NCI-H1436 treated with DMSO at 0.1 percent for 48 hours (cell line): ENCODE measurements around the gene FAM20C.

Experiments
- DNase-seq: peaks from one replicate; lab custom pipeline; 2025; lab: John Stamatoyannopoulos, UW

The FAM20C gene

DNA sequence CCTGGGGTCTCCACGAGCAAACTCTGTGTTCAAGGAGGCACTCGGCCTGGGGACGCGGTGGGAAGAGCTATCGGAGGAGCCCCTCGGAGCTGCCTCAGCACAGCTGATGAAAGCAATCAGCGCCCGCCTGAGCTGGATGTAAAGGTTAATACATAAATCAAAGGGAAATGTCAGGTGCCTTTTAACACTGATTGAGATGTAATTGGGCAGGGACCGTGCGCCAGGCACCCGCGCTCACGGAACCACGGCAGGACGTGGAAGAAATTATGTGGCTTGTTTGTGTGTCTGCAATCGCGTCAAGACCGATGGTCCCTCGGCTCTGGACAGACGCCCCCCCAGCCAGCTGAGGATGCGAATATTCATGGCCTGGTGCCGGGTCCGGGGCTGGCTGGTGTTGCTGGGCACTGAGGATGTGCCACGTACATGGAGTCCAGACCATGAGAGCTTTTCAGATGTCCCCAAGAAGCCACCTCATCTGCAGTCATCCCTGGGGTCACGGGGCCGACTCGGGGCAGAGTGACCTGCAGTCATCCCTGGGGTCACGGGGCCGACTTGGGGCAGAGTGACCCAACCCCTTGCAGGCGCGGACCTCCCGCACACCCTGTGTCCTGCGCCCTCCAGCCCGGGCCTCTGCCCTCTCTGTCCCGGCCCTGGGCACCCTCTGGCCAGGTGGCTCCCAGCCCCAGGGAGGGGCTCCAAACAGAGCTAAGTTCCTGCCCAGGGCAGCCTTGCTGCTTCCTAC, 113.2 kb downstream of the FAM20C start:
- DNase-seq, result no peak

DNA sequence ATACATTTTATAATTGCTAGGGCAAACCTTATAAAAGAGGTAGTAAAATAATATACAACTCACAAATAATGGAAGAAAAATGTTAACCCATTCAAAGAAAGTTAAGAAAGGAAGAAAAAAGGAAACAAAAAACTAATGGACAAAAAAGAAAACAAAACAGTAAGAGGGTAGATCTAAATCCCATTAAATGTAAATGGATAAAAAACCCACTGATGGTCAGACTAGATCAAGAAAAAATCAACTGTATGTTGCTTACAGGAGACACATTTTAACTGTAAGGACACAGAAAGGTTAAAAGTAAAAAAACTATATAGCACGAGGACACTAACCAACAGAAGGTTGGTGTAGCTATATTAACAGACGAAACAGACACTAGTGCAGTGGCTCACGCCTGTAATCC, 115.6 kb downstream of the FAM20C start:
- DNase-seq, result no peak

DNA sequence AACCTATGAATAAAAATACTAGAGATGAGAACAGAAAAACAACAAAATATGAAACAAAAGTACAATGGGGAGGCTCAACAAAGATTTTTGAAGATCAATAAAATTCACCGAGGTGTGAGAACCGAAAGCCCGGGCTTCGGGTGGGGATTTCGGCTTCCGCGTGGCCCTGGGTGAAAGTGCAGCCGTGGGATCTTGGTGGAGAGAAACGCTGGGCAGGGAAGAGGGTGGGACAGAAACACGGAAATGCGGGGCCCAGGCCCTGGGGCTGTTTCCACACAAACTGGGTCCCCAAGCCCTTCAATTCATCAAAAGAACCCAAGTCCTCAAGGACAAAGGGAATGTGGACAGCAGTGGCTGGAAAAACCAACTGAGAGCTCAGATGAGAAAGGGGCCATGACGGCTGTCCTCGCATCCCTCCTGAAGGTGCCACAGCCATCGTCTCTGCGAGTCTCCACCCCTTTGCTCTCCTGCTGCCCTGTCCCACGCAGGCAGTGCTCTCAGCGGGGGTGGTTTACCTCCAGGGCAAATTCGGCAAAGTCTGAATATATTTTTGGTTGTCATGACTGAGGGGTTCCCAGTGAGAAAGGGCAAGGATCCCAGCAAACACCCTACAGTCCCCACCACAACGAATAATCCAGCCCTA, 117.3 kb downstream of the FAM20C start:
- DNase-seq, result no peak
